Peyer's patch (tissue), 4 donors: ENCODE measurements around the gene MTERF4.

ENCODE experiments used
- POLR2A ChIP-seq, 2 donors: fragments of 450-650 bp; IDR thresholded peaks; one replicate each; pipeline ENCODE4 v1.5.1; 2017; ENCODE audit warnings: antibody characterized with exemption in 2 of 2, mild to moderate bottlenecking in 2 of 2, moderate library complexity in 2 of 2
- TF ChIP-seq, protein P1 (sequence below), 6 experiments: fragments of 450-650 bp in 4 of 6; fragments of 200-600 bp in 2 of 6; sonication (generic) in 1 of 6; IDR thresholded peaks; one replicate each; pipeline ENCODE4 v1.5.1; 2017 to 2019; ENCODE audit warnings: antibody characterized with exemption in 6 of 6, mild to moderate bottlenecking in 3 of 6, moderate library complexity in 1 of 6

DNA sequence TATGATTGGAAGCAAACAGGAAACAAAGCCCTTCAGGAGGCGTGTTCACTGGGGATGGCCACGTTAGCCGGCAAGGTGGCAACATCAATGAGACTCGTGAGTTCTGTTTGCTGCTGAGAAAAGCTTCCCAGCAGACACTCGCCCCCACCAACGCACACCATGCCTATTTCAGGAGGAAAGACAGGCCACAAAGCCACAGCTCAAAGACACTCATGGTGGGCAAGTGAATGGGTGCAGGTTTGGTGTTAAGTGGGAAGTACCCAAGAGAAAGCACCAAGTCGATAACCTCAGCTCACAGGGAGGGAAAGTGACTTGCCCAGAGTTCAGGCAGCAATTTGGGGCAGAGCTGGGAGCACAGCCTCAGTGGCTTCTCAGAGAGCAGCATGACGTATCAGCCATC lies 10.5 kb upstream of the MTERF4 start:
- no peak for TF ChIP-seq POLR2A (IDR thresholded peaks at IDR 0.05)
- TF ChIP-seq, protein P1, sequence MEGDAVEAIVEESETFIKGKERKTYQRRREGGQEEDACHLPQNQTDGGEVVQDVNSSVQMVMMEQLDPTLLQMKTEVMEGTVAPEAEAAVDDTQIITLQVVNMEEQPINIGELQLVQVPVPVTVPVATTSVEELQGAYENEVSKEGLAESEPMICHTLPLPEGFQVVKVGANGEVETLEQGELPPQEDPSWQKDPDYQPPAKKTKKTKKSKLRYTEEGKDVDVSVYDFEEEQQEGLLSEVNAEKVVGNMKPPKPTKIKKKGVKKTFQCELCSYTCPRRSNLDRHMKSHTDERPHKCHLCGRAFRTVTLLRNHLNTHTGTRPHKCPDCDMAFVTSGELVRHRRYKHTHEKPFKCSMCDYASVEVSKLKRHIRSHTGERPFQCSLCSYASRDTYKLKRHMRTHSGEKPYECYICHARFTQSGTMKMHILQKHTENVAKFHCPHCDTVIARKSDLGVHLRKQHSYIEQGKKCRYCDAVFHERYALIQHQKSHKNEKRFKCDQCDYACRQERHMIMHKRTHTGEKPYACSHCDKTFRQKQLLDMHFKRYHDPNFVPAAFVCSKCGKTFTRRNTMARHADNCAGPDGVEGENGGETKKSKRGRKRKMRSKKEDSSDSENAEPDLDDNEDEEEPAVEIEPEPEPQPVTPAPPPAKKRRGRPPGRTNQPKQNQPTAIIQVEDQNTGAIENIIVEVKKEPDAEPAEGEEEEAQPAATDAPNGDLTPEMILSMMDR (IDR thresholded peaks at IDR 0.05): no peak
